ENCODE data around the gene ULBP2.

DNA sequence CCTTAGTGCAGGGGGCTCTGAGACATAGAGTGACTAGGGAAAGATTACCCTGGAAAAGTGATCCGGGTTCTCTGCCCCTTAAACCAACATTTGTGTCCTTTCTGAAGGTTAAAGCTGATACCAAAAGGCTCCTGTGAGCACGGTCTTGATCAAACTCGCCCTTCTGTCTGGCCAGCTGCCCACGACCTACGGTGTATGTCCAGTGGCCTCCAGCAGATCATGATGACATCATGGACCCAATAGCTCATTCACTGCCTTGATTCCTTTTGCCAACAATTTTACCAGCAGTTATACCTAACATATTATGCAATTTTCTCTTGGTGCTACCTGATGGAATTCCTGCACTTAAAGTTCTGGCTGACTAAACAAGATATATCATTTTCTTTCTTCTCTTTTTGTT, 6.8 kb downstream of the ULBP2 start:
- TF ChIP-seq, protein P1, sequence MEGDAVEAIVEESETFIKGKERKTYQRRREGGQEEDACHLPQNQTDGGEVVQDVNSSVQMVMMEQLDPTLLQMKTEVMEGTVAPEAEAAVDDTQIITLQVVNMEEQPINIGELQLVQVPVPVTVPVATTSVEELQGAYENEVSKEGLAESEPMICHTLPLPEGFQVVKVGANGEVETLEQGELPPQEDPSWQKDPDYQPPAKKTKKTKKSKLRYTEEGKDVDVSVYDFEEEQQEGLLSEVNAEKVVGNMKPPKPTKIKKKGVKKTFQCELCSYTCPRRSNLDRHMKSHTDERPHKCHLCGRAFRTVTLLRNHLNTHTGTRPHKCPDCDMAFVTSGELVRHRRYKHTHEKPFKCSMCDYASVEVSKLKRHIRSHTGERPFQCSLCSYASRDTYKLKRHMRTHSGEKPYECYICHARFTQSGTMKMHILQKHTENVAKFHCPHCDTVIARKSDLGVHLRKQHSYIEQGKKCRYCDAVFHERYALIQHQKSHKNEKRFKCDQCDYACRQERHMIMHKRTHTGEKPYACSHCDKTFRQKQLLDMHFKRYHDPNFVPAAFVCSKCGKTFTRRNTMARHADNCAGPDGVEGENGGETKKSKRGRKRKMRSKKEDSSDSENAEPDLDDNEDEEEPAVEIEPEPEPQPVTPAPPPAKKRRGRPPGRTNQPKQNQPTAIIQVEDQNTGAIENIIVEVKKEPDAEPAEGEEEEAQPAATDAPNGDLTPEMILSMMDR (IDR thresholded peaks at IDR 0.05; ENCODE audit: low read depth, low read length) = no peak
- TF ChIP-seq EZH2phosphoT487 (IDR thresholded peaks at IDR 0.05; ENCODE audit: low read depth) = no peak

Data from OCI-LY3 (cell line).